Measurements from ENCODE around the gene CDHR5.

DNA sequence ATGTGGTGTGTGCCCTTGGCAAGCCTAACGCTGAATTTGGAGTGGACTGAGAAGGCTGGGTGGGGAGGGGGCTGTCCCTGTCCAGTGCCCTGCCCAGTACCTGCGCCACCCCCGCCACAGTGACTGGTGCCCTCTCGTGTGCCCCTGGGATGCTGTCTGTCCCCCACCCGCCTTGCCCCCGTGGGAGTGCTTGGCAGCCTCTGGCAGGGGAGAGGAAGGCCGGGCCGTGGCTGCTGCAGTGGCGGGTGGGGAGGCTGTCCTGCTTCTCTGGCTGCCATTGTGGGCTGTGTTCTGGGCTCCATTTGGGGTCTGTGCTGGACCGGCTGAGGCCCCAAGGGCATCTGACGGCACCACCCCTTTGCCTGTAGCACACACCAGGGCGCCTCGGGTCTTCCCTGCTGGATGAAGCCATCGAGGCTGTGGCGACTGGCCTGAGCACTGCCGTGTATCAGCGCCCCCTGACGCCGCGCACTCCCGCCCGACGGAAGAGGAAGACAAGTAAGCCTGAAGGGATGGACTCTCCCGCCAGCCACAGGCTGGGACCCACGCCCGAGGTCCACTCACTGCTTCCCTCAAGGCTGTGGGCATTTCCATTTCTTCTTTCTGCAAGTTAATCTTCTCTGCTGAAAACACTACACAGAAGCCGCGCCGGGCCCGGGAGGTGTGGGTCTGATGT is 26.6 kb downstream of the CDHR5 start:
- no peak for TF ChIP-seq EZH2 (IDR thresholded peaks at IDR 0.05; ENCODE audit: borderline replicate concordance, low read depth, low read length, severe bottlenecking)
- TF ChIP-seq, protein P1, sequence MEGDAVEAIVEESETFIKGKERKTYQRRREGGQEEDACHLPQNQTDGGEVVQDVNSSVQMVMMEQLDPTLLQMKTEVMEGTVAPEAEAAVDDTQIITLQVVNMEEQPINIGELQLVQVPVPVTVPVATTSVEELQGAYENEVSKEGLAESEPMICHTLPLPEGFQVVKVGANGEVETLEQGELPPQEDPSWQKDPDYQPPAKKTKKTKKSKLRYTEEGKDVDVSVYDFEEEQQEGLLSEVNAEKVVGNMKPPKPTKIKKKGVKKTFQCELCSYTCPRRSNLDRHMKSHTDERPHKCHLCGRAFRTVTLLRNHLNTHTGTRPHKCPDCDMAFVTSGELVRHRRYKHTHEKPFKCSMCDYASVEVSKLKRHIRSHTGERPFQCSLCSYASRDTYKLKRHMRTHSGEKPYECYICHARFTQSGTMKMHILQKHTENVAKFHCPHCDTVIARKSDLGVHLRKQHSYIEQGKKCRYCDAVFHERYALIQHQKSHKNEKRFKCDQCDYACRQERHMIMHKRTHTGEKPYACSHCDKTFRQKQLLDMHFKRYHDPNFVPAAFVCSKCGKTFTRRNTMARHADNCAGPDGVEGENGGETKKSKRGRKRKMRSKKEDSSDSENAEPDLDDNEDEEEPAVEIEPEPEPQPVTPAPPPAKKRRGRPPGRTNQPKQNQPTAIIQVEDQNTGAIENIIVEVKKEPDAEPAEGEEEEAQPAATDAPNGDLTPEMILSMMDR (IDR thresholded peaks at IDR 0.05; ENCODE audit: borderline replicate concordance, extremely low read depth, low read length, poor library complexity, severe bottlenecking), result no peak
